Ovary (tissue), 3 donors: ENCODE data around the gene NAT16.

Experiments
- CTCF ChIP-seq, 3 donors: fragments of 450-650 bp in 2 of 3; fragments of 200-600 bp in 1 of 3; IDR thresholded peaks; one replicate each; pipeline versions ENCODE4 v1.5.1 to v1.8.0; 2016 to 2022; ENCODE audit warnings: antibody characterized with exemption in 3 of 3, mild to moderate bottlenecking in 1 of 3
- EP300 ChIP-seq: sonication (generic); formaldehyde crosslinking; IDR thresholded peaks from one replicate; pipeline ENCODE4 v1.6.1; 2017; ENCODE audit warnings: antibody characterized with exemption
- POLR2A ChIP-seq: fragments of 450-650 bp; IDR thresholded peaks from one replicate; pipeline ENCODE4 v1.6.1; 2017; ENCODE audit warnings: antibody characterized with exemption, mild to moderate bottlenecking, moderate library complexity
- donor health status: DM: no; HTN: no; CAD: no.

GRCh38 chr7:101122933-101123702 lies 57.0 kb downstream of the NAT16 start:
- no peak for TF ChIP-seq CTCF (IDR thresholded peaks at IDR 0.05)
- TF ChIP-seq EP300, result no peak
- no peak for TF ChIP-seq POLR2A
